DOHH2 (cell line): Measurements from ENCODE around the gene RBM33.

Source experiments
- H3F3A ChIP-seq: fragments of 200-600 bp; sonication (generic), shearing (Covaris generic); 2 replicates; pipeline ENCODE4 v1.6.0; 2016; ENCODE audit warnings: antibody characterized with exemption, mild to moderate bottlenecking; ENCODE audit not compliant: control insufficient read depth, insufficient read depth
- H3K27ac ChIP-seq: fragments of 200-600 bp; sonication (generic); 2 replicates; pipeline ENCODE4 v1.5.1; 2014; ENCODE audit warnings: low read depth, mild to moderate bottlenecking, low read length, moderate library complexity
- H3K27me3 ChIP-seq: fragments of 200-600 bp; sonication (generic); 2 replicates; pipeline ENCODE4 v1.6.1; 2014; ENCODE audit warnings: mild to moderate bottlenecking, low read length, mixed read lengths; ENCODE audit not compliant: control insufficient read depth
- H3K36me3 ChIP-seq: fragments of 200-600 bp; sonication (generic); 2 replicates; pipeline ENCODE4 v1.6.1; 2014; ENCODE audit warnings: mild to moderate bottlenecking, low read length, moderate library complexity, mixed read lengths; ENCODE audit not compliant: control insufficient read depth
- H3K4me1 ChIP-seq: fragments of 200-600 bp; sonication (generic); 2 replicates; pipeline ENCODE4 v1.6.1; 2014; ENCODE audit warnings: mild to moderate bottlenecking, low read length, mixed read lengths; ENCODE audit not compliant: control insufficient read depth
- H3K4me2 ChIP-seq: fragments of 200-600 bp; sonication (generic); 2 replicates; pipeline ENCODE4 v1.6.0; 2014; ENCODE audit warnings: mild to moderate bottlenecking, low read length, moderate library complexity
- H3K4me3 ChIP-seq: fragments of 200-600 bp; sonication (generic); 2 replicates; pipeline ENCODE4 v1.5.1; 2014; ENCODE audit warnings: mild to moderate bottlenecking, low read length, mixed read lengths
- H3K79me2 ChIP-seq: fragments of 200-600 bp; sonication (generic); 2 replicates; pipeline ENCODE4 v1.6.1; 2014; ENCODE audit warnings: mild to moderate bottlenecking, low read length, mixed read lengths; ENCODE audit not compliant: control insufficient read depth
- H3K9me2 ChIP-seq: fragments of 200-600 bp; sonication (generic); replicated peaks from 2 replicates; pipeline ENCODE4 v1.6.1; 2014; ENCODE audit warnings: mild to moderate bottlenecking, low read length, mixed read lengths; ENCODE audit not compliant: control insufficient read depth
- H3K9me3 ChIP-seq: fragments of 200-600 bp; sonication (generic); 2 replicates; pipeline ENCODE4 v1.6.1; 2014; ENCODE audit warnings: antibody characterized with exemption, low read length, mixed read lengths; ENCODE audit not compliant: control insufficient read depth, insufficient read depth
- H4K20me1 ChIP-seq: fragments of 200-600 bp; sonication (generic); 2 replicates; pipeline ENCODE4 v1.6.0; 2014; ENCODE audit warnings: low read depth, mild to moderate bottlenecking, antibody characterized with exemption, low read length, moderate library complexity; ENCODE audit not compliant: control insufficient read depth, insufficient read depth
- CTCF ChIP-seq: fragments of 200-600 bp; sonication (generic); IDR thresholded peaks from one replicate; pipeline ENCODE4 v1.5.1; 2014; ENCODE audit warnings: antibody characterized with exemption, mild to moderate bottlenecking, low read depth, low read length; ENCODE audit not compliant: poor library complexity, severe bottlenecking
- EZH2phosphoT487 ChIP-seq: fragments of 200-600 bp; sonication (generic); IDR thresholded peaks from 2 replicates; pipeline ENCODE4 v1.6.1; 2017; ENCODE audit warnings: borderline replicate concordance, mild to moderate bottlenecking, antibody characterized with exemption, low read length, moderate library complexity, mixed read lengths

The RBM33 gene

GRCh38 chr7:155653803-155654202 lies 9.3 kb downstream of the RBM33 start:
- peaks cover 56% of the 10 kb centered on the region for H4K20me1 ChIP-seq
- no peak overlapping the region for H3K4me3 ChIP-seq
- no peaks in the 10 kb centered on the region for H3K27me3 ChIP-seq
- H3K9me2 ChIP-seq, result no peaks in the 10 kb centered on the region
- peaks cover 59% of the 10 kb centered on the region for H3K4me1 ChIP-seq
- H3K79me2 ChIP-seq, result peaks cover 100% of the 10 kb centered on the region
- TF ChIP-seq CTCF (no peak), EZH2phosphoT487 (no peak)
- peaks cover 4% of the 10 kb centered on the region for H3K9me3 ChIP-seq
- no peaks in the 10 kb centered on the region for H3F3A ChIP-seq
- H3K27ac ChIP-seq, result no peak overlapping the region
- H3K4me2 ChIP-seq, result no peak overlapping the region
- H3K36me3 ChIP-seq, result peaks cover 47% of the 10 kb centered on the region

GRCh38 chr7:155656891-155657290 lies 12.4 kb downstream of the RBM33 start:
- H3K27me3 ChIP-seq, result no peaks in the 10 kb centered on the region
- peaks cover 2% of the 10 kb centered on the region; the same call in 1 of the 2 replicates for H3F3A ChIP-seq
- H3K4me1 ChIP-seq, result peaks cover 47% of the 10 kb centered on the region
- no peak overlapping the region for H3K4me2 ChIP-seq
- H3K79me2 ChIP-seq, result peaks cover 100% of the 10 kb centered on the region
- no peak overlapping the region for H3K27ac ChIP-seq
- H3K36me3 ChIP-seq, result peaks cover 36% of the 10 kb centered on the region
- TF ChIP-seq CTCF, result no peak
- no peak for TF ChIP-seq EZH2phosphoT487
- H4K20me1 ChIP-seq, result peaks cover 57% of the 10 kb centered on the region
- no peaks in the 10 kb centered on the region for H3K9me3 ChIP-seq
- no peaks in the 10 kb centered on the region for H3K9me2 ChIP-seq
- no peak overlapping the region for H3K4me3 ChIP-seq

GRCh38 chr7:155660059-155660757 lies 15.7 kb downstream of the RBM33 start:
- Histone ChIP-seq H3K27me3 (no peaks in the 10 kb centered on the region), H3K4me2 (no peak overlapping the region), H3K27ac (no peak overlapping the region), H3K4me1 (peaks cover 40% of the 10 kb centered on the region), H4K20me1 (peaks cover 54% of the 10 kb centered on the region), H3K4me3 (no peak overlapping the region), H3K36me3 (peaks cover 31% of the 10 kb centered on the region), H3K79me2 (peaks cover 100% of the 10 kb centered on the region), H3F3A (peaks cover 2% of the 10 kb centered on the region; the same call in 1 of the 2 replicates), H3K9me2 (no peaks in the 10 kb centered on the region), H3K9me3 (no peaks in the 10 kb centered on the region)
- no peak for TF ChIP-seq CTCF
- TF ChIP-seq EZH2phosphoT487, result no peak
